GM12875 (cell line): ENCODE results near the gene STPG4.

Source experiments
- H3K4me3 ChIP-seq: one replicate; pipeline ENCODE4 v1.5.1; 2011; ENCODE audit warnings: low read depth, low read length, control low read depth
- CTCF ChIP-seq: IDR thresholded peaks from 2 replicates; pipeline ENCODE4 v1.5.1; 2011; ENCODE audit warnings: low read depth, mild to moderate bottlenecking, control low read depth, inconsistent platforms, low read length, moderate library complexity, borderline replicate concordance; ENCODE audit not compliant: insufficient read depth

Gene STPG4

GRCh38 chr2:47155091-47155876, at the start of gene STPG4:
STPG4 (minus strand) TSS chr2:47155308; CDS start chr2:47155251, 57 bp downstream.
- H3K4me3 ChIP-seq, result no peak within 1 kb of the TSS
- TF ChIP-seq CTCF, result no peak

GRCh38 chr2:47204691-47205090, 49.6 kb upstream of the STPG4 start:
- no peak overlapping the region for H3K4me3 ChIP-seq
- TF ChIP-seq CTCF, result no peak

- no peak overlapping the region for H3K4me3 ChIP-seq
- TF ChIP-seq CTCF, result no peak
These were observed 48.9 kb upstream of the STPG4 start for GRCh38 chr2:47203995-47204394.

- H3K4me3 ChIP-seq, result no peak overlapping the region
These were observed 46.1 kb upstream of the STPG4 start for GRCh38 chr2:47201224-47201623.

GRCh38 chr2:47198985-47199451, 43.9 kb upstream of the STPG4 start:
- TF ChIP-seq CTCF, result no peak
- H3K4me3 ChIP-seq, result no peak overlapping the region

More at GRCh38 chr2:47201224-47201623, 46.1 kb upstream of the STPG4 start:
- no peak for TF ChIP-seq CTCF

- no peak overlapping the region for H3K4me3 ChIP-seq
- no peak for TF ChIP-seq CTCF
These were observed 41.4 kb upstream of the STPG4 start for GRCh38 chr2:47196499-47196898.

GRCh38 chr2:47196046-47196445, 40.9 kb upstream of the STPG4 start:
- no peak for TF ChIP-seq CTCF
- H3K4me3 ChIP-seq, result no peak overlapping the region
